ENCODE data around the gene COASY.
"Not testable (repeated sequence)": the region's sequence is repeated elsewhere in the genome, so short reads cannot be mapped to it uniquely, and the experiment has no call there.

Gene COASY

DNA sequence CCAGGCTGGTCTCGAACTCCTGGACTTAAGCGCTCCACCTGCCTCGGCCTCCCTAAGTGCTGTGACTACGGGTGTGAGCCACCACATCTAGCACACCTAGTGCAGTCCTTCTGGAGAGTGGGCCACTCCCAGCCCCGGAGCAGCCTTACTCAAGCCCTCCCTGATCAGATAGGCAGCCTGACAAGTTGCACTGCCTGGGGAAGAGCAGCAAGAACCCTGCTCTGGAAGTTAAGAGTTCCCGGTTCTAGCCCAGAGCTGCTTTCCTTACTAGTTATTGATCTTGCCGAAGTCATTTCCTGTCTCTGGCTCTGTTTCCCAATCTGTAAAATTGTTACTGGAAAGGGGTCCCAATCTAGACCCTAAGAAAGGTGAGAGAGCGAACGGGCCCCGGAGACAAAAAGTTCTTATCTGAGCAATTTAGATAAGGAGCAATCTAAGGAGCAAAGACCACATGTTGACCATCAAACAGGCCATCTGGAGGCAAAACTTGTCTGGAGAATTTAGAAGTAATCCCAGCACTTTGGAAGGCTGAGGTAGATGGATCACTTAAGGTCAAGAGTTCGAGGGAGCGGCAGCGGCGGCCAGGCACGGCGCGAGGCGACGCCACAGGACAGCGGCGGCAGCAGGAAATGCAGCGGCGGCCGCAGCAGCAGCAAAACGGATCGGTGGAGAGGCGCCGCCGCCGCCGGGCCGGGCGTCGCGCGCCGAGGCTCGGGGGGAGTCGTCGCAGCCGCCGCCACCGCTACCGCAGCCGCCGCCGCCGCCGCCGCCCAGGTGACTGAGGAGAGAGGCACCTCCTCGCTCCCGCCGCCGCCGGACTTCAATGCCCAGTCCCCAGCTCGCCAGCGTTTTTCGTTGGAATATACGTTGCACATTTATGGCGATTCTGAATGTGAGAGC is 30.2 kb upstream of the COASY start:
- DNase-seq = peak; percentile 27 to 44

DNA sequence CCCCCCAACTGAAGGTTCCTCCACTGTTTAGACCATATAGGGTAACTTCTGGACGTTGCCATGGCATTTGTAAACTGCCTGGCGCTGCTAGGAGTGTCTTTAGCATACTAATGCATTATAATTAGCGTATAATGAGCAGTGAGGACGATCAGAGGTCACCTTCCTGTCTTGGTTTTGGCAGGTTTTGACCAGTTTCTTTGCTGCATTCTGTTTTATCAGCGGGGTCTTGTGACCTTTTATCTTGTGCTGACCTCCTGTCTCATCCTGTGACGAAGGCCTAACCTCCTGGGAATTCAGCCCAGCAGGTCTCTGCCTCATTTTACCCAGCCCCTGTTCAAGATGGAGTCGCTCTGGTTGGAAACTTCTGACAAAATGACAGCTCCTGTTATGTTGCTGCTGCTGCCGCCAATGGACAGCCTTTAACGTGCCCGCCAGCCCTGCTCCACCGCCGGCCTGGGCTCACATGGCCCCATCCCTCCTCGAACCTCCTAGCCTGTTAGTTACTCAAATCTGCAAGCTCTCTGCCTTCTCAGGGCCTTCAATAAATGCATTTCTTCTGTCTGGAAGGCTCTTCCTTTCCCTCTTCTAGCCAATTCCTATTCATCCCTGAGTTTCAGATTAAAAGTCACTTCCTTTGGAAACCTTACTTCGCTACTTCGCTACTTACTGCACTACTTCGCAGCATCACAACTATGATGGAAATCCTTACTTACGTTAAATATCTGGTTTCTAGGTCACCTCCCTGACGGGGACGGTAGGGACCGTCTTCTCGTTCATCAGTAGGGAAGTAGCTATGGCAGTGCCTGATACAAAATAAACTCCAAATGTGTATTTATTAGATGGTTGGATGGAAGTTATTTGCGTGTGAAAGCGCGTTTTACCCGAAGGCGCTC is 26.5 kb upstream of the COASY start:
- no peak for DNase-seq

DNA sequence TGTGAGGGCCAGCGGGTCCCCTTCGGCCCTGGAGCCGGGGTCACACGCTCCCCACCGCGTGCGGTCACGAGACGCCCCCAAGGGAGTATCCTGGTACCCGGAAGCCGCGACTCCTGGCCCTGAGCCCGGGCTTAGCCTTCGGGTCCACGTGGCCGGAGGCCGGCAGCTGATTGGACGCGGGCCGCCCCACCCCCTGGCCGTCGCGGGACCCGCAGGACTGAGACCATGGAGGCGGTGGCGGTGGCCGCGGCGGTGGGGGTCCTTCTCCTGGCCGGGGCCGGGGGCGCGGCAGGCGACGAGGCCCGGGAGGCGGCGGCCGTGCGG is 25.9 kb upstream of the COASY start, which contains the start of gene NAGLU:
Gene NAGLU, plus strand, starts transcription at position 194 of the 324 bp plus-strand sequence. Its CDS starts 32 bp downstream, at position 226.
- DNase-seq = peak; percentile 82

DNA sequence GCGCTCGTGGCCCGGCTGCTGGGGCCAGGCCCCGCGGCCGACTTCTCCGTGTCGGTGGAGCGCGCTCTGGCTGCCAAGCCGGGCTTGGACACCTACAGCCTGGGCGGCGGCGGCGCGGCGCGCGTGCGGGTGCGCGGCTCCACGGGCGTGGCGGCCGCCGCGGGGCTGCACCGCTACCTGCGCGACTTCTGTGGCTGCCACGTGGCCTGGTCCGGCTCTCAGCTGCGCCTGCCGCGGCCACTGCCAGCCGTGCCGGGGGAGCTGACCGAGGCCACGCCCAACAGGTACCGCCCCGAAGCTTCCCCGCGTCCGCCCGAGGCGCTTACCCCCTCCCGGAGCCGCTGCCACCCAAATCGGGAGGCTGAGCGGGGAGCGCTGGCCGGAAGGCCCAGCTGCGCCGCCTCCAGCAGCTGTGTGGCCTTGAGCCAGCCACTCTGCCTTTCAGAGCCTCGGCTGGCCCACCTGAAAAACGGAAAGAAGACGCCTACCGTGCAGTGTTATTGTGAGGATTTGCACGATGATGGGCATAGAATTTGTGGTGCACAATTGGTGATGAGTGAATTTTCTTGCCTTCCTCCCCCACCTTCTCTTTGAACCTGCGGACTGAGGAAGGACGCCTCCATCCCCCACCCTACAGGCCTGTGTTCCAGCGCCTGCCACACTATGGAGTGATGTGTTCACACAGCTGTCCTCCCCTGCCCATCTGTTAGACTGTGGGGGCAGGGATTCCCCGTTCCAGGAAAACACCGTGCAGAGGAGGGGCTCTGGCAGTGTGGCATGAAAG is 25.4 kb upstream of the COASY start:
- peak; percentile 67 to 70 for DNase-seq

DNA sequence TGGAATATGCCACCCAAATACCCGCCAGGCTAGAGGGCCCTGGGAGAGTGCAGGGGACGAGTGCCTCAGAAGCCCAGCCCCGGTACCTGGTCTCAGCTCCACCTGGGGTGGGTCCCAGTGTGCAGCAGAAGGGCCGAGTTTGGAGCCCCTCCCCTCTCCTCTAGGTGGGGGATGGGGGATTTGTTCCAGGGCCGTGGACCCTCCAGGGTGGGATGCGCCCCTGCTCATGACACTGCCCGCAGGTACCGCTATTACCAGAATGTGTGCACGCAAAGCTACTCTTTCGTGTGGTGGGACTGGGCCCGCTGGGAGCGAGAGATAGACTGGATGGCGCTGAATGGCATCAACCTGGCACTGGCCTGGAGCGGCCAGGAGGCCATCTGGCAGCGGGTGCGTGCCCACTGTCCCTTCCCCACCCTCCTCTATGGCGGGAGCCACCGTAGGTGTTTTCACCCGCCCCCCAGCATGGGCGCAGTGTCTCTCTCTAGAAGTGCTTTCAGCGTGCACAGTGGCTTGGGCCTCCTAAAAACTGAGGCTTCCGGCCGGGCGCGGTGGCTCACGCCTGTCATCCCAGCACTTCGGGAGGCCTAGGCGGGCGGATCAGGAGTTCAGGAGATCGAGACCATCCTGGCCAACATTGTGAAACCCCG is 24.7 kb upstream of the COASY start:
- DNase-seq = no peak

DNA sequence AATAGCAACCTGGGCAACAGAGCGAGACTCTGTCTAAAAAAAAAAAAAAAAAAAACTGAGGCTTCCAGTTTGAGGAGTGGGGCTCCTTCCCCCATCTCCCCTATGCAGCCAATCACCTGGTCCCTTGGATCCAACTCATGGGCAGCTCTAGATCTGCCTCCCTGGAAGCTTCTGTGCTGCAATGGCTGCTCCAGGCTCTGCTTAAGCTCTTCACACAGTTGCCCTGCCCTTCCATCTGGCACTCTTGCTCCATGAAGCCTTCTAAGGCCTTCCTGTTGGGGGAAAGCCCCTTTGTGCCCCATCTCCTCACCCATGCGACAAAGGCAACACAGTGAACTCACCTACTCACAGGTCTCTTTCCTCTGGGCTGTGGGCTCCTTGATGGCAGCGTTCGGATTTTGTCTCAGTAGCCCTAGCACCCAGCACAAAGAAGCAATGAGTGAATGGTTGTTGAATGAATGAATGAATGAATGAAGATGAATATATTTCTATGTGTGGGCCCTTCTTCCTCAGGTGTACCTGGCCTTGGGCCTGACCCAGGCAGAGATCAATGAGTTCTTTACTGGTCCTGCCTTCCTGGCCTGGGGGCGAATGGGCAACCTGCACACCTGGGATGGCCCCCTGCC is 24.0 kb upstream of the COASY start:
- no peak for DNase-seq

DNA sequence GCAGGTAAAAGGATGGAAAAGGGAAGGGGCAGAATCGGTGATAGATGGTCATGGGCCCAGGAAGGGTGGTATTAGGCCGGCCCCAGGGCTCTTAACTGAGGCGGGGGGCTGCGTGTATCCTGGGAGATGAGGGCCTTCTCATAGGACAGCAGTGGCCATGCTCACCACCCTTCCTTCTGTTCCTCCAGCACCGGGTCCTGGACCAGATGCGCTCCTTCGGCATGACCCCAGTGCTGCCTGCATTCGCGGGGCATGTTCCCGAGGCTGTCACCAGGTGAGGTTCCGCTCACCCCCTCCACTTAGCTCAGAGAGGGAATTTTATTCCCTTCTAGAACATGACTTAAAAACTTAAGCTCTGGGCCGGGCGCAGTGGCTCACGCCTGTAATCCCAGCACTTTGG is 23.5 kb upstream of the COASY start:
- no peak for DNase-seq

DNA sequence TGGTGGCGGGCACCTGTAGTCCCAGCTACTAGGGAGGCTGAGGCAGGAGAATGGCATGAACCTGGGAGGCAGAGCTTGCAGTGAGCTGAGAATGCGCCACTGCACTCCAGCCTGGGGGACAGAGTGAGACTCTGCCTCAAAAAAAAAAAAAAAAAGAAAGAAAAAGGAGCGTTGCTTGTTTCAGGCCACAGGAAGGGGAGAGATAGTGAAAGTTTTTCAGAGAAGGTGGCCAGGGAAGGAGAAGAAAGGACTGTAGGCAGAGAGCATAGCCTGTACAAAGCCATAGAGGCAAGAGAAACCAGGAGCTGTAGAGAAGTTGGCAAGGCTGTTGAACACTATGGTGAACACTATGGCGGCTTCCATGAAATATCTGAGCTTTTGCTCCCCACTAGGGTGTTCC is 21.4 kb upstream of the COASY start:
- DNase-seq = not testable (repeated sequence)

DNA sequence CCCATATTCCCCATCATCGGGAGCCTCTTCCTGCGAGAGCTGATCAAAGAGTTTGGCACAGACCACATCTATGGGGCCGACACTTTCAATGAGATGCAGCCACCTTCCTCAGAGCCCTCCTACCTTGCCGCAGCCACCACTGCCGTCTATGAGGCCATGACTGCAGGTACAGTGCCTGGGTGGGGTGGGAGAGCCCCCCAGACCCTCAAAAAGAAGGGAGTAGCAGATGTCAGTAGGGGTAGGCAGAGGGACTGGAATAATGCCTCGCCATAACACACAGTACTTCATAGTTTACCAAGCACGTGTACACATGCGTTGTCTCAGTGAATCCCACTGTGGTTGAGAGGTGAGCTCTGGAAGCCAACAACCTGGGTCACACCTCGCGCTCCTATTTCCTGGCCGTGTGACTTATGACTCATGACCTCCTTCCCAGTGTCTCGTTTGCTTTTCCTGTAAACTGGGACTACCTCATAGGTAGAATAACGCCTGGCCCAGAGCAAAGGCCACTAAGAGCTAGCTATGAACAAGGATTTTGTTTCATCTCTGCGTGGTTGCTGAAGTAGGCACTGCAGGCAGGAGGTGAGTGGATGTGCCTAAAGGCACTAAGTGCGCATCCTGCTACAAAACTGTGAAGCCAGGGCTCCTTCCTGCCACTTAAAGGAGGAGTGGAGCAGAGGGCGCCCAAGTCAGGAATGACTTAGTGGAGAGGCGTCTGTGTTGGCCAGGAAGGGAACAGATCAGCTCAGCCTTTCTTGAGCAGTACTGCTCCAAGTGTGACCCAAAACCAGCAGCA is 20.7 kb upstream of the COASY start:
- DNase-seq = no peak

DNA sequence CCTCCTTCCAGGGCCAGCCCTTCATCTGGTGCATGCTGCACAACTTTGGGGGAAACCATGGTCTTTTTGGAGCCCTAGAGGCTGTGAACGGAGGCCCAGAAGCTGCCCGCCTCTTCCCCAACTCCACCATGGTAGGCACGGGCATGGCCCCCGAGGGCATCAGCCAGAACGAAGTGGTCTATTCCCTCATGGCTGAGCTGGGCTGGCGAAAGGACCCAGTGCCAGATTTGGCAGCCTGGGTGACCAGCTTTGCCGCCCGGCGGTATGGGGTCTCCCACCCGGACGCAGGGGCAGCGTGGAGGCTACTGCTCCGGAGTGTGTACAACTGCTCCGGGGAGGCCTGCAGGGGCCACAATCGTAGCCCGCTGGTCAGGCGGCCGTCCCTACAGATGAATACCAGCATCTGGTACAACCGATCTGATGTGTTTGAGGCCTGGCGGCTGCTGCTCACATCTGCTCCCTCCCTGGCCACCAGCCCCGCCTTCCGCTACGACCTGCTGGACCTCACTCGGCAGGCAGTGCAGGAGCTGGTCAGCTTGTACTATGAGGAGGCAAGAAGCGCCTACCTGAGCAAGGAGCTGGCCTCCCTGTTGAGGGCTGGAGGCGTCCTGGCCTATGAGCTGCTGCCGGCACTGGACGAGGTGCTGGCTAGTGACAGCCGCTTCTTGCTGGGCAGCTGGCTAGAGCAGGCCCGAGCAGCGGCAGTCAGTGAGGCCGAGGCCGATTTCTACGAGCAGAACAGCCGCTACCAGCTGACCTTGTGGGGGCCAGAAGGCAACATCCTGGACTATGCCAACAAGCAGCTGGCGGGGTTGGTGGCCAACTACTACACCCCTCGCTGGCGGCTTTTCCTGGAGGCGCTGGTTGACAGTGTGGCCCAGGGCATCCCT is 18.5 kb upstream of the COASY start:
- DNase-seq = no peak

DNA sequence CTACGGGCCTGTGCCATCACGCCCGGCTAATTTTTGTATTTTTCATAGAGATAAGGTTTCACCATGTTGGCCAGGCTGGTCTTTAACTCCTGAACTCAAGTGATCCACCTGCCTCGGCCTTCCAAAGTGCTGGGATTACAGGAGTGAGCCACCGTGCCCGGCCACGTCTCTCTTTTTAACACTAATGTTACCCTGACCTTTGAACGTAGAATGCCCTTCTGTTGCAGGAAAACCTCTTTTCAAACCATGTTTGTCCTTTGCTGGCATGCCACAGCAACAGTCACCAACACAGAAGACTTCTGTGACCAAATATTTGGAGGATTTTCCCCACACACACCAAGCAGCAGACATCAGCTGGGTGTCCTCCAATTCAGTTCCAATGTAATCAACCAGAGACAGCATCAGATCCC is 17.1 kb upstream of the COASY start:
- no peak for DNase-seq

DNA sequence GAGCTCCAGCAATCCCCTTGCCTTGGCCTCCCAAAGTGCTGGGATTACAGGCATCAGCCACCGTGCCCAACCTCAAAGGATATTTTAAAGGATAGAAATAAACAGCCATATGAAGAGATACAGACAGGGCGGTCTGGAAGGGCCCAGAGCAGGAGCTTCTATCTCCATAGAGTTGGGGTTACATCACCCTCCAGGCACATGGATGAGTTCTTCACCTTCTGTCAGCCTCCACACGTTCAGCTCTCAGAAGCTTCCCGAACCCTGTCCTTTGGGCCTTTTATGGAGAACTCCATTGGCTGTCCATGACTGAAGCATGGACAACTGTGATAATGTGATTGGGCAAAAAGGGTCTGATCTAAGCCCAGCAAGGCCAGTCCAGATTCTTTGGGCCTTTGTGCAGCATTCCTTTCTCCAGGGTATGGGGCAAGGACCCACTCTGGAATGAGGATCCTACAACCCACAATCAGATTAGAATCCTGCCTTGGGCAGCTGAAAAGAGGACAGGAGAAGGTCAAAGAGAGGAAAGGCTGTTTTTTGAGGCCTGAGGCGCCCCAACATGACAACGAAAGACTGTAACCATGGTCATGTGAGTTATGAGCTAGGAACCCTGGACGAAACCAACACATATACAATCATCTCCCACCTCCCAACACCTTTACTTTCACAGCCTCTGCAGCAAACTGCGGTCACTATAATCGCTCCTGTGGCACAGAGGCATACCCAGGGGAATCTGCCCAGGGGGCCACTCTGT is 16.0 kb upstream of the COASY start:
- not testable (repeated sequence) for DNase-seq

DNA sequence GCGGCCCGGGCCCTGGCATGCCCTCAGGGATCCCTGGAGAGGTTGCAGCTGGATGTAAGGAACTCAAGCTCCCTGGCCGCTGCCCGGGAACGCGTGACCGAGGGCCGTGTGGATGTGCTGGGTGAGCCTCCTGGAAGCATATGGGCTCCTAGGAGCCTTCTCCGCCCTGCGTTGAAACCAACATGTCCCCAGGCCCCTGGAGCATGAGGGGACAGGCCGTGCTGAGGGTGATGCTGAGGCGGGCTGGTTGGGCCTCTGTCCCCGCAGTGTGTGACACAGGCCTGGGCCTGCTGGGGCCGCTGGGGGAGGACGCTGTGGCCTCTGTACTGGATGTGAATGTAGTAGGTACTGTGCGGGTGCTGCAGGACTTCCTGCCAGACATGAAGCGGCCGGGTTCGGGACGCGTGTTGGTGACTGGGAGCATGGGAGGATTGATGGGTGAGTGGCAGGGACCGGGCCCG is 14.9 kb upstream of the COASY start:
- no peak for DNase-seq

DNA sequence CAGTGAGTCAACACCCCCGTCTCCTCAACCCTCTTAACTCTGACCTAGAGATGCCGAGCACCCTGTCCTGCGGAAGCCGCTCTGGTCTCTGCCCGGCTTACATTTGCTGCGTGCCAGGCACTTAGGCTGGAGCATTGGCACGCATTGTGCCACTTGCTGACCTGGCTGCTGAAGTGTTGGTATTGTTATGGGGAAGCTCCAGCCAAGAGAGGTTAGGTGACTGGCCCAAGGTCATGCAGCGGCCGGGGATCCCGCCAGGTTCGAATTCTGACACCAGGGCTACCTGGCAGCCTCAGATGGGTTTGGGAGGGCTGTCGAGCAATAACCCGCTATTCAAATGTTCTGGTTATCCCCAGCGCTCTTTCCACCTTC is 14.3 kb upstream of the COASY start:
- DNase-seq = no peak

DNA sequence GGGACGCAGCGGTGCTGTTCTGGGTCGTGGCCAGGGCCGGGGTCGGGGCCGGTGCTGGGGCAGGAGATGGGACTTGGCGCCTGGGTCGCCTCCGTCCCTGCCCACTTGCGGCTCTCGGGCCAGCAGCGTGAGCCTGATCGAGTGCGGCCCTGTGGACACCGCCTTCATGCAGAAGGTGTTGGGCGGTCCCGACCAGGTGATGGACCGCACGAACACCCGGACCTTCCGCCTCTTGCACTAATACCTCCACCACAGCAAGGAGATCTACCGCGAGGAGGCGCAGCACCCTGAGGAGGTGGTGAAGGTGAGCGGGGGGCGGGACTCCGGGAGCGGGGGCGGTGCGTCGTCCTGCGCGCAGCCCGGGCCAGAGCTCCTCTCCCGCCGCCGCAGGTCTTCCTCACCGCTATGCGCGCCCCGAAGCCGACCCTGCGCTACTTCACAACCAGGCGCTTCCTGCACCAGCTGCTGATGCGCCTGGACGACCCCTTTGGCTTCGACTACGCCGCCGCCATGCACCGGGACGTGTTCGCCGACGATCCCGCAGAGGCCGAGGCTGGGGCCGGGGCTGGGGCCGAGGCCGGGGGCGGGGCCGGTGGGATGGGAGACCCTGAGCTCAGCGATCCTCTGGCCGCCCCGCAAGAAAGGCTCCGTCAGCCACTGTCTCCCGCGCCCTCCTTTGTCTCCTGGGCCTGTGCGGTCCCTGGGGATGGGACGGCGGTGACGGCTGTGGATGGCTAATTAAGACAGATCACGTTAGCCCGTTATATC is 13.7 kb upstream of the COASY start:
- peak; percentile 67 to 76 for DNase-seq

DNA sequence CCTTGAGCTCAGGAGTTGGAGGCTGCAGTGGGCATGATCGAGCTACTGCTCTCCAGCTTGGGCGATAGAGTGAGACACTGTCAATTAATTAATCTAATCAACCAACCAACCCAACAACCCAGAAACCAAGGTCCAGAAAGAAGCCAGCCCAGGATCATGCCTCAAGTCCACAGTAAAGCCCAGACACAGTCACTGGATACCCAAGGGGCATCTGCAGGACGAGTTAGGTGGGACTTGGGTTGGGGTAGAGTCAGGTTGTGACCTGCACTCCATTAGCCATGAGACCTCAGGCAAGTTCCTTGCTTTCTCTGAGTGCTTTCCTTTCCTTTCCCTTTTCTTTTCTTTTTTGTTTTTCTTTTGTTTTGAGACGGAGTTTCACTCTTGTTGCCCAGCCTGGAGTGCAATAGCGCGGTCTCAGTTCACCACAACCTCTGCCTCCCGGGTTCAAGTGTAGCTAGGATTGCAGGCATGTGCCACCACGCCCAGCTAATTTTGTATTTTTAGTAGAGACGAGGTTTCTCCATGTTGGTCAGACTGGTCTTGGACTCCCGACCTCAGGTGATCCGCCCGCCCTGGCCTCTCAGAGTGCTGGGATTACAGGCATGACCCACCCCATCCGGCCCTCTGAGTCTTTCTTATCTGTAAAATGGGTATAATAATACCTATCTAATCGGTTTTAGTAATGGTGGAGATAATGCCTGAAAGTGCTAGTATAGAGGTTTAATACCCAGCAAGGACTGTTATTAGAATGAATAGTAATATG is 12.8 kb upstream of the COASY start:
- no peak for DNase-seq

DNA sequence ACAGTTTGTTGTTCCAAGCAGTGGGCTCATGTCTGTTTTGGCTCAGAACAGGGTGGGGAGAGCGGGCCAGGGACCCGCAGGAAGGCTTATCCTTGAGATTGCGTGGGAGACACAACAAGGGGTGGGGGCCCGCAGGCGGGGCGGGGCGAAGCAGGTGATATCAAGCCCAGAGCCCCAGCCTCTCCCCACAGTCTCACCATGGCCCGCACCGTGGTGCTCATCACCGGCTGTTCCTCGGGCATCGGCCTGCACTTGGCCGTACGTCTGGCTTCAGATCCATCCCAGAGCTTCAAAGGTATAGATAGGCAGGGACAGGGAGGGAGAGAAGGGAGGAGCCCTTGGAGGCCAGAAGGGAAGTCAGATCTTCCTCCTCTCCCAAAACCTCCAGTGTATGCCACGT is 9.2 kb upstream of the COASY start, which contains the start of gene HSD17B1:
Gene HSD17B1, plus strand, starts transcription at position 188 of the 400 bp plus-strand sequence. Its CDS starts 11 bp downstream, at position 199.
- DNase-seq = not testable (repeated sequence)

Measured in stimulated activated CD4-positive, alpha-beta T cell treated with anti-CD3 and anti-CD28 coated beads, Interleukin-2, amount 100 ng/mL, for 48 hours (primary cell).